GM19035 (cell line): ENCODE results near the gene OSBPL6.

ENCODE experiments used
- ATAC-seq: cut with Tn5 transposase; IDR thresholded peaks from one replicate; pipeline ENCODE4 v1.9.1; 2021; ENCODE audit not compliant: unreplicated experiment

Gene OSBPL6

DNA sequence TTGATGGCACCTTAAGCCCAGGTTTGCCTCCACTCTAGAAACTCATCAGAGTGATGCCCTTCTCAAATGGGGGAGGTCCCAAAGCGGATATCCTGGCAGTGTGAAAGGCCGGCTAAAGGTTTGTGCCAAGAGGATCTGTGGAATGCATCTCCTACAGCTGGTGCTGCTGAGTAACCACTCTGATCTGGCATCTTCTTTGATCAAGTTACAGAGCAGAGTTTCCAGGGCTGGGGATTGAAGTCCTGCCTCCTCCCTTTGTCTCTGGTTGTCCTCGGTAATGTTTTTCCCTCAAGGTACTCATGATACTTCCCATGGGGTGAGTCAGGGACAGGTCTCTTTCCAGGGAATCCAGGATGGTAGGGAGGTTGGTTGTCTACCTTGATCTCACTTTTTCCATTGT lies 232.1 kb downstream of the OSBPL6 start:
- ATAC-seq = no peak

DNA sequence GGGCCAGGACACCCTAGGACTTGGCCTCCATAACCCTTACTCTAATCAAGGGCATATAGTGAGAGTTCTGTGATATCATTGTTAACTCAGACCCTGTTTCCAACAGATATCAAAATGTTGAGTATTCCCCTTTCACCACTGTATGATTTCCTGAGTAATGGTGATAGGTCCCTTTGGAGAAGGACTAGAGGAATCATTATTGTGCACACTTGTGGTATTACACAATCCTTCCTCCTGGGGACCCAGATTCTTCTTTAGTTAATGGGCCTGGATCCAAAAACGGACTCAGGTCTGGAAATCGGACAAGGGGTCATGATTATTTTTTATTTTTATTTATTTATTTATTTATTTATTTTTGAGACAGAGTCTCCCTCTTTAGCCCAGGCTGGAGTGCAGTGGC lies 233.1 kb downstream of the OSBPL6 start:
- no peak for ATAC-seq

GRCh38 chr2:178428396-178428806 lies 234.1 kb downstream of the OSBPL6 start:
- ATAC-seq = no peak

DNA sequence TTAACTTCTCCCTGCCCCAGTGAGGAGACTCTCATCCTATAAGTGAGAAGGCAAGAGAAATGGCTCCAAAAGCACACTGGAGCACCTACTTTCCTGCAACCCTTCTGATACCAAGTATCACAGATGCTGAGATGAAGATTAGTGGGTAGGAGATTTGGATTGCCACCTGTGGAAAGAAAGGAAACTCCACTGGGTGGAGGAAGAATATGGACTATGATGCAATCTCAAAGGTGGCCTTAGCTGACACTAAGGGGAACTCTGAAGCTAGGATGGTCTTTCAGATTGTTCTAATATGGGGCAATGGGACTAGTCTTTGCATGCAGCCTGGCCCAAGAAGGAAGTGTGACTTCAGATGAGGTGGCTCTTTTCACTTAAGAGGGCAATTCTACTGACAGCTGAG lies 235.0 kb downstream of the OSBPL6 start:
- ATAC-seq = no peak

- no peak for ATAC-seq
These were observed 242.3 kb downstream of the OSBPL6 start for GRCh38 chr2:178436662-178437061.

- ATAC-seq = no peak
These were observed 247.1 kb downstream of the OSBPL6 start for GRCh38 chr2:178441426-178441825.

GRCh38 chr2:178448968-178449661 lies 254.8 kb downstream of the OSBPL6 start:
- no peak for ATAC-seq

DNA sequence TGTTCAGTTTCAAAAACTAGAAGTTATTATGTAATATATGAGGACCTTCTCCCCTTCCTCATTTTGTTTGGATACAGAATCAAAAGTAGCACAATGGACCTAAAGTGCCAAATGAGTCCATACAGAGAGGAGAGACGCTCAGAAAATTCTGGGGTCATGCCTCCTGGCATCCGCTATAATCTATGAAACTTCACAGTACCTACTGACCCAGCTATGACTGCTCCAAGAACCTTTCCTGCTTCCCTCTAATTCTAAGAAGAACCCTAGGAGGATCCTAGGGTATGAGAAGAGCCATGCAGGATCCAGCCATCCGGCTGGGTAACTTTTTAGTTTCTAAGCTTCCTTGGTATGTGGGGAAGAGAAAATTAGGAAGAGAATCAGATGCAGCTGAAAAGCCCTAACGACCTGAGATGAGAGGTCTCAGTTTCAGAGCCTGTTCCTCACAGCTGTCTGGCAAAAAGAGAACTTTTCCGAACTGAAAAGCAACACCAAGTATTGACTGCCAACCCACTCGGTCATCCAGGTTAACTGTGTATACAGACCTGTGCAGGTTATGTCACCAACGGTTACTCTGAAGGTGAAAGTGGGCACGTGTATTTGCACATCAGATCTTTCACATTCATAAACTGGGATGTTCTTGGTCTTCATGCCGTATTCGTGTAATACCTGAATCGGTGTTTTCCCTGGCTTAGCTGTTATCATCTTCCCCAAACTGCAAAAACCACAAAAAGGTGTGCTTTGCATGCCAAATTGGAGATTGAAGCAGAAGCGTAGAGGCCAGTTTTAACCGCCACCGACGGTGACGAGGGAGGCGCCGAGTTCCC lies 255.6 kb downstream of the OSBPL6 start:
- ATAC-seq = no peak

DNA sequence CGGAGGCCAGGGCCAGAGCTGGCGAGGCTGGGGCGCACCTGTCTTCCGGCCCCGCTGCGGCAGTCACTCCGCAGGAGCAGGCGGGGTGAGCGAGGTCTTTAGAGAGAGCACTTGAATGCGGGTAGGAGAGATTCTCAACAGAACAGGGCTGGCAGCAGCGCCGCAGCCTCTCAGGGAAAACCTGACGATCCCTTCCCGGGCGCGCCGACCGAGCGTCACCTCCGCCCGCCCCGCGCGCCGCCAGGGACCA lies 256.1 kb downstream of the OSBPL6 start:
- peak; percentile 55 for ATAC-seq

DNA sequence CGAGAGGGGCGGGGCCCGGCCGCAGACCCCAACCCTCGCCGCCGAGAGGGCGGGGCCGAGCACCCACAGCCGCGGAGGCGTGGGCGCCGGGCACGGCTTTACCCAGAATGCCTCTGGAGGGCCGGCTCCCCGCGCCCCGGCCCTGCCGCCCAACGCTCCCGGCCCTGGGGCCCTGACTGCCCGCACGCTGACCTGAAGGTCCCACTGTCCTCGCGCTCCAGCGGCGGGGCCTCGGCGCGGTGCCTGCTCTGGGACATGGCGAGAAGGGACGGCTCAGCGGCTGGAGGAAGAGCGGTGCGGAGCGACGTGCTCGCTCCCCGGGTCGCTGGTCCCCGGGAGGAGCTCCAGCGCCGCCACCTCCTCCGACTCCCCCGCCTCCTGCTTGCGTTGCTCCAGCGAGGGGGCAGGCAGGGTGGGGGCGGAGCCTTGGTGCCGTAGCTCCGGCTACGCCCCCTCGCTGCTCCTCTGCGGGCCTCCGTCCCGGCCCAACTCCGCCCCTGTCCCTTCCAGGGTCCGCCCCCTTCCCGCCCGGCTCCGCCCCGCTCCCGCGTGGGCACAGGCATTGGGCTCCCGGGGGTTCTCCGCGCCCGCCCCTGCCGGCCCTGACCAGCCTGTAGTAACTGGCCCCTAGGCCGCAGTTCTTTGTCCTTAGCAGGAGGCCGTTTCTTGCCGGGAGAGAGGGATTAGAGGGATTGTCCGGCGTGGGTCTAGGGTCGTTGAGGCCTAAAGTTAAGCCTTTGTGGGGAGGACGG lies 256.6 kb downstream of the OSBPL6 start, which contains the start of the genes PJVK and PRKRA:
PJVK (plus strand) TSS at position 605 of the 752 bp plus-strand sequence. CDS start 2,032 bp downstream, outside the sequence.
PRKRA (minus strand) TSS at position 402 of the 752 bp plus-strand sequence; CDS start at position 257, 145 bp downstream.
- peak; percentile 80 for ATAC-seq

DNA sequence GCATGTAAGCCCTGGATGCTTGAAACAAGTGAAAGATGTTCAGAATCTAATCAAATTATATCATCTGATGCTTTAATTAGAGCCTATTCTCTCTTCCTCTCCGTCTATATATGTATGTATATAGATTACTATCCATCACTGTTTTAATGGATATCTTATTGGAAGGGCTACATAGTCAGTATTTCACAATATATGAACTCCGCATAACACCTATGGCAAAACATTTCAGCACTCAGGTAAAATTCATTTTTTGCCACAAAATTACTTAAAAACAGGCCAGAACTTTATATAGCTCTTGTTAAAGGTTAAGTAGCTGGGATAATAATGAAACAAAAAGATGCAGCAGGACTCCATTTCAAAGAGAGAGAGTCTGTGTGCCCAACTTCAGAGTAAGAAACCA lies 258.0 kb downstream of the OSBPL6 start:
- no peak for ATAC-seq
